ENCODE data around the gene SGMS1. TPM values are rescaled to one million over a fixed set of nuclear protein-coding genes. Genes with fewer than 3 reads are reported as not detected.
A peak's percentile ranks its signal among the peaks of the same experiment; 100 is the strongest.

The SGMS1 gene
- total RNA-seq, 2 donors from 2014 or later: 45.3 to 51.3 TPM

GRCh38 chr10:50314169-50315071 lies 309.3 kb downstream of the SGMS1 start:
- H3K27me3 Mint-ChIP-seq: no peaks in the 10 kb centered on the region
- no peak for ATAC-seq
- no peak overlapping the region for H3K27ac Mint-ChIP-seq
- H3K4me3 Mint-ChIP-seq: no peak overlapping the region
- H3K36me3 Mint-ChIP-seq (ENCODE audit: low read depth): peaks cover 4% of the 10 kb centered on the region
- no peak for DNase-seq
- peaks cover 10% of the 10 kb centered on the region for H3K4me1 Mint-ChIP-seq
- no peaks in the 10 kb centered on the region for H3K9me3 ChIP-seq (ENCODE audit: control insufficient read depth, low read length, poor library complexity, severe bottlenecking)

GRCh38 chr10:50312464-50313437 lies 311.0 kb downstream of the SGMS1 start:
- ATAC-seq (no peak), DNase-seq (no peak)
- Mint-ChIP-seq H3K36me3 (ENCODE audit: low read depth) (peaks cover 3% of the 10 kb centered on the region), H3K4me1 (peaks cover 10% of the 10 kb centered on the region), H3K27me3 (no peaks in the 10 kb centered on the region), H3K4me3 (no peak overlapping the region), H3K27ac (no peak overlapping the region)
- no peaks in the 10 kb centered on the region for H3K9me3 ChIP-seq (ENCODE audit: control insufficient read depth, low read length, poor library complexity, severe bottlenecking)

- H3K4me3 Mint-ChIP-seq: no peak overlapping the region
- no peaks in the 10 kb centered on the region for H3K9me3 ChIP-seq (ENCODE audit: control insufficient read depth, low read length, poor library complexity, severe bottlenecking)
- H3K36me3 Mint-ChIP-seq (ENCODE audit: low read depth): peaks cover 6% of the 10 kb centered on the region
- H3K27ac Mint-ChIP-seq: no peak overlapping the region
- DNase-seq (no peak), ATAC-seq (peak; percentile 49)
- no peaks in the 10 kb centered on the region for H3K27me3 Mint-ChIP-seq
- H3K4me1 Mint-ChIP-seq: peaks cover 5% of the 10 kb centered on the region
Observed at GRCh38 chr10:50310560-50311174, 313.1 kb downstream of the SGMS1 start.

- H3K4me1 Mint-ChIP-seq: peaks cover 2% of the 10 kb centered on the region
Observed at GRCh38 chr10:50309342-50309741, 314.4 kb downstream of the SGMS1 start.

GRCh38 chr10:50304660-50305059 lies 319.1 kb downstream of the SGMS1 start:
- Mint-ChIP-seq H3K4me3 (no peak overlapping the region), H3K27me3 (no peaks in the 10 kb centered on the region), H3K36me3 (ENCODE audit: low read depth) (peaks cover 6% of the 10 kb centered on the region), H3K4me1 (peaks cover 1% of the 10 kb centered on the region), H3K27ac (no peak overlapping the region)
- DNase-seq (no peak), ATAC-seq (no peak)
- no peaks in the 10 kb centered on the region for H3K9me3 ChIP-seq (ENCODE audit: control insufficient read depth, low read length, poor library complexity, severe bottlenecking)

More at GRCh38 chr10:50309342-50309741, 314.4 kb downstream of the SGMS1 start:
- no peak overlapping the region for H3K27ac Mint-ChIP-seq
- H3K36me3 Mint-ChIP-seq (ENCODE audit: low read depth): peaks cover 6% of the 10 kb centered on the region
- ATAC-seq (no peak), DNase-seq (no peak)
- no peak overlapping the region for H3K4me3 Mint-ChIP-seq
- H3K9me3 ChIP-seq (ENCODE audit: control insufficient read depth, low read length, poor library complexity, severe bottlenecking): no peaks in the 10 kb centered on the region
- H3K27me3 Mint-ChIP-seq: no peaks in the 10 kb centered on the region

GRCh38 chr10:50299948-50300669 lies 323.6 kb downstream of the SGMS1 start:
- no peak for ATAC-seq

GRCh38 chr10:50295367-50295766 lies 328.4 kb downstream of the SGMS1 start:
- H3K4me3 Mint-ChIP-seq: no peak overlapping the region
- no peak overlapping the region for H3K27ac Mint-ChIP-seq
- DNase-seq: no peak

More at GRCh38 chr10:50299948-50300669, 323.6 kb downstream of the SGMS1 start:
- peaks cover 3% of the 10 kb centered on the region for H3K4me1 Mint-ChIP-seq
- no peaks in the 10 kb centered on the region for H3K36me3 Mint-ChIP-seq (ENCODE audit: low read depth)
- DNase-seq: no peak
- no peak overlapping the region for H3K4me3 Mint-ChIP-seq
- no peaks in the 10 kb centered on the region for H3K9me3 ChIP-seq (ENCODE audit: control insufficient read depth, low read length, poor library complexity, severe bottlenecking)
- H3K27ac Mint-ChIP-seq: no peak overlapping the region
- H3K27me3 Mint-ChIP-seq: no peaks in the 10 kb centered on the region

GRCh38 chr10:50294582-50294981 lies 329.2 kb downstream of the SGMS1 start:
- Mint-ChIP-seq H3K36me3 (ENCODE audit: low read depth) (no peaks in the 10 kb centered on the region), H3K27me3 (no peaks in the 10 kb centered on the region), H3K4me3 (no peak overlapping the region), H3K27ac (no peak overlapping the region), H3K4me1 (peaks cover 3% of the 10 kb centered on the region)
- H3K9me3 ChIP-seq (ENCODE audit: control insufficient read depth, low read length, poor library complexity, severe bottlenecking): no peaks in the 10 kb centered on the region
- ATAC-seq (no peak), DNase-seq (no peak)

More at GRCh38 chr10:50295367-50295766, 328.4 kb downstream of the SGMS1 start:
- Mint-ChIP-seq H3K27me3 (no peaks in the 10 kb centered on the region), H3K36me3 (ENCODE audit: low read depth) (no peaks in the 10 kb centered on the region), H3K4me1 (peaks cover 3% of the 10 kb centered on the region)
- ATAC-seq: no peak
- H3K9me3 ChIP-seq (ENCODE audit: control insufficient read depth, low read length, poor library complexity, severe bottlenecking): no peaks in the 10 kb centered on the region

- Mint-ChIP-seq H3K36me3 (ENCODE audit: low read depth) (no peaks in the 10 kb centered on the region), H3K4me3 (no peak overlapping the region), H3K4me1 (peaks cover 3% of the 10 kb centered on the region), H3K27me3 (no peaks in the 10 kb centered on the region), H3K27ac (no peak overlapping the region)
- ATAC-seq (no peak), DNase-seq (no peak)
- no peaks in the 10 kb centered on the region for H3K9me3 ChIP-seq (ENCODE audit: control insufficient read depth, low read length, poor library complexity, severe bottlenecking)
Observed at GRCh38 chr10:50293513-50294313, 330.0 kb downstream of the SGMS1 start.

- DNase-seq: no peak
- H3K4me1 Mint-ChIP-seq: peaks cover 3% of the 10 kb centered on the region
- ATAC-seq: no peak
- H3K4me3 Mint-ChIP-seq: no peak overlapping the region
- no peaks in the 10 kb centered on the region for H3K9me3 ChIP-seq (ENCODE audit: control insufficient read depth, low read length, poor library complexity, severe bottlenecking)
- no peaks in the 10 kb centered on the region for H3K36me3 Mint-ChIP-seq (ENCODE audit: low read depth)
- peaks cover 5% of the 10 kb centered on the region for H3K27me3 Mint-ChIP-seq
- no peak overlapping the region for H3K27ac Mint-ChIP-seq
Observed at GRCh38 chr10:50291261-50291850, 332.4 kb downstream of the SGMS1 start.

GRCh38 chr10:50289196-50289595 lies 334.6 kb downstream of the SGMS1 start:
- Mint-ChIP-seq H3K4me3 (no peak overlapping the region), H3K27ac (no peak overlapping the region), H3K4me1 (no peaks in the 10 kb centered on the region), H3K36me3 (ENCODE audit: low read depth) (no peaks in the 10 kb centered on the region), H3K27me3 (peaks cover 5% of the 10 kb centered on the region)
- H3K9me3 ChIP-seq (ENCODE audit: control insufficient read depth, low read length, poor library complexity, severe bottlenecking): no peaks in the 10 kb centered on the region
- DNase-seq (no peak), ATAC-seq (no peak)

Data from T-helper 17 cell (primary cell).